Activated CD4-positive, alpha-beta T cell treated with anti-CD3 and anti-CD28 coated beads, Interleukin-2, amount 50 U/mL, for 48 hours (primary cell): ENCODE measurements around the gene KCTD17.

ENCODE experiments used
- DNase-seq, 2 experiments: peaks; one replicate each; pipeline ENCODE4 v3.0.0-alpha.2; 2020

The KCTD17 gene

GRCh38 chr22:37044634-37045625 is 6.6 kb upstream of the KCTD17 start:
- DNase-seq: no peak

- no peak for DNase-seq
Measured at GRCh38 chr22:37045958-37046357, 5.6 kb upstream of the KCTD17 start.

GRCh38 chr22:37046589-37046988 is 5.0 kb upstream of the KCTD17 start:
- DNase-seq: no peak

DNA sequence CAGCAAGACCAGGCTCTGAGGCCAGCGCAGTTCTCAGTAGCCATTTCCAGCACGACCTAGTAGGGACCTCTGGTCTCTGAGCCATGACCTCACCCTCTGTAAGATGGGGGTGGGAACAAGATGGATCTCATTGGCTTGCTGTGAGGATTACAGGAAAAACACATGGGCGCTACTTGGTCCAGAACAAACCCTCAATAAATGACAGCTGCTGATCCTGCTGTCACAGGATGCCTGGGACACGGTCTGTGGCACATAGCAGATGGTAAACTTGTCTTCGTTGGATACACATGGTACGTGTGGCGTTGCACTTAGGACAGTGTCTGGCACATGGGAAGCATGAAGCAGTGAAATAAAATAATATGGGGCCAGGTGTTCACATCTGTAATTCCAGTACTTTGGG is 4.5 kb upstream of the KCTD17 start:
- DNase-seq: no peak

- DNase-seq: no peak
Measured at GRCh38 chr22:37048133-37048532, 3.4 kb upstream of the KCTD17 start.

- no peak for DNase-seq
Measured at GRCh38 chr22:37049224-37049623, 2.3 kb upstream of the KCTD17 start.

DNA sequence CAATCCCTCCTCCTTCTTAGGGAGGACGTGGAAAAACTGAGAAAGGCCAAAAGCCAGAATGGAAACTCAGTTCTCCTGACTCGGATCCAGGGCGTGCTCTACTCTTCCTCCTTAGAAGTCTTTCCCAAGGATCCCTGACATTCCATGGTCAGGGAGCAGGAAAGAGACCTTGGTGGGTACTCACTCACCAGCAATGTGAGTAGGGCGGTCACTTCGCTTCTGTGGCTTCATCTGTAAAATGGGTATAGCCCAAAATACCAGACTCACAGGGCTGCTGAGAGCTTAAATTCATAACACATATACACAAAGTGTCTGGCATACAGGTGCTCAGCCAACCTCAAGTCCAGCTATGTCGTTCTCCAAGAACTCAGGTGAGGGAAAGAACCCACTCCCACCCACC is 629 bp upstream of the KCTD17 start:
- DNase-seq: no peak

GRCh38 chr22:37052386-37053309 is 1.1 kb downstream of the KCTD17 start:
- DNase-seq: no peak

GRCh38 chr22:37053310-37054055 is 1.9 kb downstream of the KCTD17 start:
- DNase-seq: no peak

DNA sequence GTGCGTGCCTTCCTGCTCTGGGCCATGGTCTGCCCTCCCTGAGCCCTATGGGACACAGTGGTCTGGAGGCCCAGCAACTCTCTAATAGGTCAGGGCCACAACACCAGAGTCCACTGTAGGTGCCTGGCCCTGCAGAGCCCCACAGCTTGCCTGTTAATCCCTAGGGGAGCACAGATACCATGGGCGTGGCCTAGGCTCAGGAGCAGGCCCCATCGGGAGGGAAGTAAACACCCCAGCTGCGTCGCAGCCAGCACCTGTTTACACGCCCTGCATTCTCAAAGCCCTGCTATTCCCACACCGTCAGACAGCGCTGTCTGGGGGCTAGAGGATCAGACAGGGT is 2.5 kb downstream of the KCTD17 start:
- DNase-seq: no peak

DNA sequence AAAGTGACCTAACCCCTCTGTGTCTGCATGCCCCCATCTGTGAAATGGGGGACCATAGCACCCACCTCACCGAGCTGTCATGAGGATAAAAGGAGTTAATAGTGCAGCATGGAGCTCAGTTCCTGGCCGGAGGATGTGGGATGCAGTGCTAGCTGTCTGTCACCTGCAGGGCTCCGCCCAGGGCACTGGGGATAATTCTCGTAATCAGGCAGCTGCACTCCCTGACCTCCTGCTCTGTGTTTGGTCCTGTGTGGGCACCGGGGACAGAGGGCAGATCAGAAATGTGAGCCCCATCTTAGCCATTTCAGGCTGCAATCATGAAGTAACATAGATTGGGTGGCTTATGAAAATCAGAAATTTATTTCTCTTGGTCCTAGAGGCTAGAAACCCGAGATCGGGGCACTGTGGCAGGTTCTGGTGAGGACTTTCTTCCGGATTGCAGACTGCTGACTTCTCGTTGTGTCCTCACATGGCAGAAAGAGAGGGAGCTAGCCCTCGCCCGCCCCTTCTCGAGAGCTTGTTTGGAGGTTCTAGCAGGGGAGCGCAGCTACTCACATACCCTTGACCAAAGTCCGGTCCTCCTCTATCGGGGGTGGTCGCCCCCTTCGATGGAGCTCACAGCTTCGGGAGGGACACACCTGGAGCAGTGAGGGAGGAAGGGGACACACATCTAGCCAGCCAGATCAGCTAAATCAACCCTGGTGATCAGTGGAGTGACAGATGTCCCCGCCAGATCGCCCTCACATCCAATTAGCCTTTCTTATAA is 3.2 kb downstream of the KCTD17 start:
- no peak for DNase-seq

- DNase-seq: no peak
Measured at GRCh38 chr22:37056246-37056645, 4.7 kb downstream of the KCTD17 start.

GRCh38 chr22:37057226-37057625 is 5.7 kb downstream of the KCTD17 start:
- DNase-seq: no peak

DNA sequence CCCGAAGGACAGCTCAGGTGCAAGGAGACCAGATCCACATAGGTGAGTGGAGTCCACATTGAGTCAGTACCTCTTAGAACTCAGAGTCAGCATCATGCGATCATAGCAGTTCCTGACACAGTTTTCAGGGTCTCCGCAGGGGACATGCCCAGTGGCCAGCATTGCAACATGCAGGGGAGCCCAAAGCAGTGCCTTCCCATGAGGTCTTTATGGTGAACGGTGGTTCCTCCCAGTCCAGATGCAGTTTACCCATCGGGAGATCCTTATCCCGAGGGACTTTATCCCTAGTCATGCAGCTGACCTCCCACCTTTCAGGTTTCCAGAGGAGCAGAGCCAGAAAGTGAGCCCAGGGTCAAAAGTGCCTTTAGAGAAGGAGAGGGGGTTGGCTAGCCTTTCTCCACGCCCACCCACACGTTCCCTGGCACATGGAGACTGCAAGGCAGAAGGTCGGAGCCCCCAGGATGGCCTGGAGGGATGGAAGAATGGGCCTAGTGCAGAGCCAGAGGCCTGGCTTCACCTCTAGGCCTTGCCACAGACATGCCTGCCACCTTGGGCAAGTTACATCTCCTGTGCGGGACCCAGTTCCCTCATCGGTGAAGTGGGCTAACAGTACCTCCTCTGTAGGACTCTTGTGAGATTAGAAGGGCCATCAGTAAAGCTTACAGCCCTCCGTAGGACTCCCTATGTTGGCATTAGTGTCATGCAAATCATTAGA is 6.4 kb downstream of the KCTD17 start:
- DNase-seq: no peak

DNA sequence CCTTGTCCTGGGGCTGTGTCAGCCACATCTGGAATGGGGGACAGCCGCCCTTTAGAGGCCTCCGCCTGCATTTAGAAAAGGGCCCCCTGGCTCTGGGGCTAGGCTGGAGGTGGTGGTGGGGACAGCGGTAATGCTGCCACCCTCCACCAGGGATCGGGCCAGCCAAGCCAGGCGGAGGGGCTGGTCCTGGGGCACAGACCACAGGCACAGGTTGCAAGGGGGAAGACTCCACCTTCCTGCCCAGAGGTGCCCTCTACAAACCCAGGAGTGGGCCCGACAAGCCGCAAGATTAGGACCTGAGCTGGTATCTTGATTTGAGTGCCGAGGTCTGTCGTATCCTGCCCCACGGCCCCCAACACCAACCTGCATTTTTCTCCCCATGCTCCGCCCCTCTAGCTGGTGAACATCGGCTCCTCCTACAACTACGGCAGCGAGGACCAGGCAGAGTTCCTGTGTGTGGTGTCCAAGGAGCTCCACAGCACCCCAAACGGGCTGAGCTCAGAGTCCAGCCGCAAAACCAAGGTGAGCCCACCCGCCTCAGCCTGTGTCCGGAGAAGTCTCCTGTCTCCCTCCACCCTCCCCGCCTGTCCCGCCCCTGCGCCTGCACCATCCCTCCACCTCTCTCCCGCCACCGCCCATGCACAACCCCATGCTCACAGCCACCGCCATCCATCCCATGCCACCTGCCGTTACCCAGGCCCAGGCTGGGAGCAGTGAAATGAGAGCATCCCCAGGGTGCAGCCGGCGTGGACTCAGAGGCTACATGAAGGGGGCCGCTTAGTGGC is 7.6 kb downstream of the KCTD17 start:
- no peak for DNase-seq

GRCh38 chr22:37059876-37060449 is 8.4 kb downstream of the KCTD17 start:
- DNase-seq: no peak

DNA sequence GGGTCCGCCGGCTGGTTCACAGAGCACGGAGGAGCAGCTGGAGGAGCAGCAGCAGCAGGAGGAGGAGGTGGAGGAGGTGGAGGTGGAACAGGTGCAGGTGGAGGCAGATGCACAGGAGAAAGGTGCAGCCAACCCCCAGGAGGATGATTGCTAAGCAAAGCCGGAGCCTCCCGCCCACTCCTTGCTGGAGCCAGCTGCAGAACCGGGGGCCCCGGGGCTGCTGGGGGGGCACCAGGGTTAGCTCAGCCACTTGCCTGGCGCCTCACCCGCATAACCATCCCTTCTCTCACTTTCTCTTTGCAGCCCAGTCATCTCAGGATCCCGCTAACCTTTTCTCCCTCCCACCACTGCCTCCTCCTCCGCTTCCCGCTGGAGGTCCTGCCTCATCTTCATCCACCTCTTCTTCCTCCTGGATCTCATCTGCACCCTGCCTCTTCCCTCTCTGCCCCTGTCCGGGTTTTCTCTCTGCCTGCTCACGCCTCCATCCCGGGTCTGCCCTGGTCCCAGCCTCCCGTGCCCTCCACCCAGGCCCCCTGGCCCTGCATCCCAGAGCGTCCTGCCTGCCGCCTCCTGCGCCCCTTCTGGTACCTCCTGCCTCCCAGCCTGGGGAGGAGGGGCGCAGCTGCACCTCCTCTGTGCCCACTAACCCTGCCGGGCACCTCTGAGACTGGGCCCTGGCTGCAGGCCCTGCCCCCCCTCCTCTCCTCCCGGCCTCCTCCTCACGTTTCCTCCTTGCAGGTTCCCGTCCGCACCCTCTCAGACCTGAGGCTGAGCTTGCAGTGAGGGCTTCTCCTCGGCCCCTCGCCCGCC is 9.5 kb downstream of the KCTD17 start:
- peak; percentile 72 to 79 for DNase-seq

DNA sequence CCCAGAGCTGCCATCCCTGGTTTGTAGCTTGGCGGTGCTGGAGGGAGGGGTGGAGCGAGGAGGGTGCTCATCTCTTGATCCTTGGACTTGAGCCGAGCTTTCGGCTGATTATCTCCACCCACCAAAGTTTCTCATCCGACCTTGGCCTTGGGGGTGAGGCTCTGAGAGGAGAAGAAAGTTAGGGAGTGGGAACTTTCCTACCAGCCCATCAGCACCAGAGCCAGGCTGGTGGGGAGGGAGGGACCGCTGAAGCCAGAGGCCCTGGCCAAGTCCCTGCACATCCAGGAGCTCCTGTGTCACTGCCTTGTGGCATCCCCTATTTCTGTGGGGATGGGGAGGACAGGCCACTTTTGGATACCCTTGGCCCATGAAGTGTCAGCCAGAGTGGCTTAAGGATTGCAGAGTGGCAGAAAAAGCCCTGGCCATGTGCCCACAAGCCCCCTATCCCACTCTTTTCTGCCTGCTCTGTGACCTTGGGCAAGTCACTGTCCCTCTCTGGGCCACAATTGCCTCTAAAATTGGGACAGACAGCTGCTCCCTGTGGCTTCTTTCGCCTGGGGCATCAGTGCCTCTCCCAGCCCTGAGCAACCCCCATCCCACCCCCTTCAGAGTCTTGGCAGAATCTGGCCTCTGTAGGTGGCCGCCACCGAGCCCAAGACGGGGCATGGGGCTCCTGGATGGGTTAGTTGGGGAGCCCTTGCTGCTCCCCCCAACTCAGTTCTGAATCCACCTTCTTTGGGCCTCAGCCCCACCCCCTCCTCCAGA is 10.3 kb downstream of the KCTD17 start:
- no peak for DNase-seq

- peak in 1 of 2 experiments; percentile 40 for DNase-seq
Measured at GRCh38 chr22:37062376-37062675, 10.8 kb downstream of the KCTD17 start.
